Endothelial cell of umbilical vein (primary cell): ENCODE data around the gene LMF1. TPM values are rescaled to one million over a fixed set of nuclear protein-coding genes. Genes with fewer than 3 reads are reported as not detected.

Experiments used
- BruUV-seq: library from RNA; stranded (reverse); fragments of 400-500 nt; replicated peaks from 2 replicates; lab custom pipeline; 2021; lab: Mats Ljungman, UMichigan
- CTCF ChIA-PET: fragments of 300-600, 350-600 bp; sonication (Branson Sonifier 250); formaldehyde crosslinking; loops from one replicate; lab custom pipeline; 2021; ENCODE audit warnings: antibody characterized with exemption, inconsistent platforms; lab: Charles Lee
- POLR2A ChIA-PET: fragments of 300-600, 350-600 bp; sonication (Branson Sonifier 250); formaldehyde crosslinking; loops from one replicate; lab custom pipeline; 2021; ENCODE audit warnings: antibody characterized with exemption, inconsistent platforms; lab: Charles Lee
- DNase-seq: peaks from one replicate; pipeline ENCODE4 v3.0.0-alpha.2; 2011; ENCODE audit warnings: low read depth, low spot score
- FAIRE-seq: peaks from 2 replicates; lab custom pipeline; 2011; peaks lifted over from hg19 to GRCh38; lab: Jason Lieb, UNC
- H2AFZ ChIP-seq: 2 replicates; pipeline ENCODE4 v1.6.0; 2012; ENCODE audit warnings: low read depth, low read length, control low read depth, inconsistent platforms
- H3K27ac ChIP-seq: 2 replicates; pipeline ENCODE4 v1.5.1; 2011; ENCODE audit warnings: low read depth, mild to moderate bottlenecking, control low read depth, low read length, moderate library complexity; ENCODE audit not compliant: insufficient read depth
- H3K27me3 ChIP-seq, 2 experiments: 2 replicates each; pipeline versions ENCODE4 v1.6.0 to v1.6.1; 2011; ENCODE audit warnings: low read length in 2 of 2, mixed read lengths in 1 of 2; ENCODE audit not compliant: control insufficient read depth in 2 of 2, insufficient read depth in 2 of 2
- H3K36me3 ChIP-seq, 2 experiments: 2 replicates in 1 of 2; 3 replicates in 1 of 2; pipeline ENCODE4 v1.5.1; 2011; ENCODE audit warnings: low read length in 2 of 2, mild to moderate bottlenecking in 1 of 2, moderate library complexity in 1 of 2; ENCODE audit not compliant: control insufficient read depth in 2 of 2, insufficient read depth in 2 of 2; ENCODE audit errors: extremely low read depth in 1 of 2
- H3K4me1 ChIP-seq: 3 replicates; pipeline ENCODE4 v1.5.1; 2011; ENCODE audit warnings: mild to moderate bottlenecking, low read length; ENCODE audit not compliant: control insufficient read depth, insufficient read depth; ENCODE audit errors: extremely low read depth
- H3K4me2 ChIP-seq: 2 replicates; pipeline ENCODE4 v1.6.1; 2011; ENCODE audit warnings: low read length, control low read depth, mixed read lengths; ENCODE audit not compliant: insufficient read depth
- H3K4me3 ChIP-seq, 3 experiments: fragments of 200-600 bp in 1 of 3; sonication (generic), shearing (Covaris generic) in 1 of 3; replicated peaks in 1 of 3; 2 replicates each; pipeline ENCODE4 v1.5.1; 2011 to 2016; ENCODE audit warnings: control low read depth in 3 of 3, low read length in 3 of 3, mild to moderate bottlenecking in 2 of 3, inconsistent platforms in 1 of 3, low read depth in 1 of 3, moderate library complexity in 1 of 3; ENCODE audit not compliant: insufficient read depth in 1 of 3
- H3K79me2 ChIP-seq: 2 replicates; pipeline ENCODE4 v1.6.0; 2012; ENCODE audit warnings: low read length, inconsistent platforms; ENCODE audit not compliant: control insufficient read depth, insufficient read depth
- H3K9ac ChIP-seq: replicated peaks from 2 replicates; pipeline ENCODE3; 2011; ENCODE audit warnings: low read length, control low read depth; ENCODE audit not compliant: insufficient read depth; ENCODE audit errors: extremely low read depth
- H3K9me1 ChIP-seq: replicated peaks from 3 replicates; pipeline ENCODE4 v1.6.0; 2011; ENCODE audit warnings: mild to moderate bottlenecking, low read length; ENCODE audit not compliant: control insufficient read depth, insufficient read depth; ENCODE audit errors: extremely low read depth
- H3K9me3 ChIP-seq: replicated peaks from 2 replicates; pipeline ENCODE4 v1.5.1; 2012; ENCODE audit warnings: low read length, inconsistent platforms; ENCODE audit not compliant: control insufficient read depth, insufficient read depth
- H4K20me1 ChIP-seq: replicated peaks from 2 replicates; pipeline ENCODE3; 2011; ENCODE audit warnings: mild to moderate bottlenecking, low read length; ENCODE audit not compliant: control insufficient read depth, insufficient read depth; ENCODE audit errors: extremely low read depth
- EZH2 ChIP-seq: IDR thresholded peaks from 2 replicates; pipeline ENCODE4 v1.6.1; 2012; ENCODE audit warnings: borderline replicate concordance, low read depth, mild to moderate bottlenecking, moderate library complexity, low read length, inconsistent platforms; ENCODE audit not compliant: severe bottlenecking
- FOS ChIP-seq: IDR thresholded peaks from 2 replicates; pipeline ENCODE4 v1.6.1; 2011; ENCODE audit warnings: mild to moderate bottlenecking, low read length, moderate library complexity, borderline replicate concordance; ENCODE audit not compliant: insufficient read depth
- GATA2 ChIP-seq: IDR thresholded peaks from 2 replicates; pipeline ENCODE4 v1.7.0; 2011; ENCODE audit warnings: low read depth, mild to moderate bottlenecking, moderate library complexity, mixed read lengths, low read length; ENCODE audit not compliant: insufficient read length, insufficient read depth
- JUN ChIP-seq: IDR thresholded peaks from 2 replicates; pipeline ENCODE4 v1.6.1; 2011; ENCODE audit warnings: borderline replicate concordance, low read depth; ENCODE audit not compliant: insufficient read length, insufficient read depth
- MYC ChIP-seq: IDR thresholded peaks from one replicate; pipeline ENCODE4 v1.6.1; 2011; ENCODE audit warnings: mild to moderate bottlenecking, low read depth, low read length
- POLR2A ChIP-seq: IDR thresholded peaks from 2 replicates; pipeline ENCODE4 v1.6.1; 2012; ENCODE audit warnings: low read depth, mild to moderate bottlenecking, control low read depth, low read length
- POLR2AphosphoS5 ChIP-seq: IDR thresholded peaks from 2 replicates; pipeline ENCODE4 v1.6.1; 2012; ENCODE audit warnings: low read depth, mild to moderate bottlenecking, control low read depth, low read length, moderate library complexity; ENCODE audit not compliant: insufficient read depth
- dilution Hi-C: fragments of 300-500 bp; cut with MboI; formaldehyde crosslinking; loops from one replicate; pipeline ENCODE4 v1.15.0; 2019; ENCODE audit warnings: low sequenced_read_pairs; ENCODE audit not compliant: extremely low pct_ligation_motif_present
- intact Hi-C: fragments of 100-400 bp; cut with micrococcal nuclease; formaldehyde crosslinking; loops from one replicate; pipeline ENCODE4 v1.10.0; 2022
- polyA plus RNA-seq, 4 experiments: library from polyadenylated mRNA; depleted of rRNA in 3 of 4; stranded (reverse) in 3 of 4; unstranded in 1 of 4; fragments of >200 nt; gene quantifications; 2 replicates each; pipeline versions ENCODE4 v1.2.1 to v1.2.3, GENCODE V29; 2011 to 2012; ENCODE audit warnings: missing spikeins in 1 of 4
- total RNA-seq: library from RNA; stranded (reverse); gene quantifications from 2 replicates; pipeline ENCODE4 v1.2.3, GENCODE V29; 2021
- TF ChIP-seq, protein P1 (sequence below), 2 donors: IDR thresholded peaks; 1 replicate in 1 of 2; 2 replicates in 1 of 2; pipeline ENCODE4 v1.5.1; 2011; ENCODE audit warnings: low read length in 2 of 2, mild to moderate bottlenecking in 2 of 2, moderate library complexity in 2 of 2, control low read depth in 1 of 2, inconsistent platforms in 1 of 2, low read depth in 1 of 2; ENCODE audit not compliant: insufficient read depth in 1 of 2; ENCODE audit errors: extremely low read depth in 1 of 2
- TF ChIP-seq, protein P2 (sequence below): IDR thresholded peaks from 2 replicates; pipeline ENCODE4 v1.6.1; 2011; ENCODE audit not compliant: insufficient read depth, insufficient read length

Gene LMF1
- total and polyA plus RNA-seq, 2 donors (not counting 3 experiments of a cell fraction or from before 2014, with no cell fraction given): 17.8 TPM

DNA sequence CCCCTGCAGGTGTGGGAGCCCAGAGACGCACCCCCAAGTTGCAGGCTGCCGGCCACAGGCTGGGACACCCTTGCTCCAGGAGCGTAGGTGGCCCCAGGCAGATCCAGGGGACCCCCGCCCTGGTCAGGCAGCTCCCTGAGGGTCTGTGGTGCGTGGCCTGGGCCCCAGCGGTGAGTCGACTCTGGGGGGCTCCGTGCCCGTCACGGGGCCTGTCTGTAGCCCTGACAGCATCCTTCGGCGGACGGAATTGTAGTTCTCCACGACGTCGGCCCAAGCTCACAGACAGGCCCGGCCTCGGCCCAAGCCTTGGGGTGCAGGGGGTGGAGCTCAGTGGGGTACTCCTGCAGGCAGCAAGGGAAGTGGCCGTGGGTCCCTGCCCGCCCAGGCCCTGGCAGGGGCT lies 82.9 kb downstream of the LMF1 start:
- no peak overlapping the region for H3K4me2 ChIP-seq
- no peak overlapping the region for H3K9ac ChIP-seq
- TF ChIP-seq, protein P1, sequence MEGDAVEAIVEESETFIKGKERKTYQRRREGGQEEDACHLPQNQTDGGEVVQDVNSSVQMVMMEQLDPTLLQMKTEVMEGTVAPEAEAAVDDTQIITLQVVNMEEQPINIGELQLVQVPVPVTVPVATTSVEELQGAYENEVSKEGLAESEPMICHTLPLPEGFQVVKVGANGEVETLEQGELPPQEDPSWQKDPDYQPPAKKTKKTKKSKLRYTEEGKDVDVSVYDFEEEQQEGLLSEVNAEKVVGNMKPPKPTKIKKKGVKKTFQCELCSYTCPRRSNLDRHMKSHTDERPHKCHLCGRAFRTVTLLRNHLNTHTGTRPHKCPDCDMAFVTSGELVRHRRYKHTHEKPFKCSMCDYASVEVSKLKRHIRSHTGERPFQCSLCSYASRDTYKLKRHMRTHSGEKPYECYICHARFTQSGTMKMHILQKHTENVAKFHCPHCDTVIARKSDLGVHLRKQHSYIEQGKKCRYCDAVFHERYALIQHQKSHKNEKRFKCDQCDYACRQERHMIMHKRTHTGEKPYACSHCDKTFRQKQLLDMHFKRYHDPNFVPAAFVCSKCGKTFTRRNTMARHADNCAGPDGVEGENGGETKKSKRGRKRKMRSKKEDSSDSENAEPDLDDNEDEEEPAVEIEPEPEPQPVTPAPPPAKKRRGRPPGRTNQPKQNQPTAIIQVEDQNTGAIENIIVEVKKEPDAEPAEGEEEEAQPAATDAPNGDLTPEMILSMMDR (IDR thresholded peaks at IDR 0.05; ENCODE audit: extremely low read depth in 1 of 2, insufficient read depth in 1 of 2, low read depth in 1 of 2, low read length in 2 of 2): no peak
- TF ChIP-seq EZH2 (no peak), POLR2A (no peak)
- DNase-seq (no peak), FAIRE-seq (no peak)
- no peaks in the 10 kb centered on the region for H3K36me3 ChIP-seq
- no peak overlapping the region for H2AFZ ChIP-seq
- no peaks in the 10 kb centered on the region for H3K79me2 ChIP-seq
- no TSS peak for BruUV-seq
- intact Hi-C loops: no loop called here
- H3K27me3 ChIP-seq: no peaks in the 10 kb centered on the region
- no peaks in the 10 kb centered on the region for H4K20me1 ChIP-seq
- dilution Hi-C loops: no loop called here
- ChIA-PET POLR2A (no interaction called here), CTCF (interaction anchor here (1.2 kb wide), 1 partner anchor 169 kb away, joined by 3 read pairs; no protein-coding TSS in a partner anchor)
- no peak overlapping the region for H3K4me3 ChIP-seq
- H3K9me3 ChIP-seq: no peaks in the 10 kb centered on the region
- no peaks in the 10 kb centered on the region for H3K4me1 ChIP-seq
- H3K9me1 ChIP-seq: no peaks in the 10 kb centered on the region
- H3K27ac ChIP-seq: no peak overlapping the region

- dilution Hi-C loops (no loop called here), intact Hi-C loops (no loop called here)
- H2AFZ ChIP-seq: no peak overlapping the region
- no peaks in the 10 kb centered on the region for H4K20me1 ChIP-seq
- FAIRE-seq: no peak
- H3K4me2 ChIP-seq: no peak overlapping the region
- CTCF ChIA-PET: interaction anchor here (1.2 kb wide), 1 partner anchor 170 kb away, joined by 3 read pairs; no protein-coding TSS in a partner anchor
- H3K9ac ChIP-seq: no peak overlapping the region
- H3K9me1 ChIP-seq: no peaks in the 10 kb centered on the region
- H3K9me3 ChIP-seq: no peaks in the 10 kb centered on the region
- H3K79me2 ChIP-seq: no peaks in the 10 kb centered on the region
- H3K4me3 ChIP-seq: no peak overlapping the region
- H3K4me1 ChIP-seq: no peaks in the 10 kb centered on the region
- no TSS peak for BruUV-seq
- TF ChIP-seq POLR2AphosphoS5: no peak
- TF ChIP-seq, protein P1 (IDR thresholded peaks at IDR 0.05; ENCODE audit: extremely low read depth in 1 of 2, insufficient read depth in 1 of 2, low read depth in 1 of 2, low read length in 2 of 2): no peak
- TF ChIP-seq POLR2A: no peak
- no peak for TF ChIP-seq MYC
- no peak for TF ChIP-seq FOS
- no peak for TF ChIP-seq JUN
- TF ChIP-seq, protein P2, sequence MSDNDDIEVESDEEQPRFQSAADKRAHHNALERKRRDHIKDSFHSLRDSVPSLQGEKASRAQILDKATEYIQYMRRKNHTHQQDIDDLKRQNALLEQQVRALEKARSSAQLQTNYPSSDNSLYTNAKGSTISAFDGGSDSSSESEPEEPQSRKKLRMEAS: no peak
- TF ChIP-seq EZH2: no peak
- no peak for TF ChIP-seq GATA2
- no peak overlapping the region for H3K27ac ChIP-seq
- peak; percentile 9 for DNase-seq
- POLR2A ChIA-PET: no interaction called here
- no peaks in the 10 kb centered on the region for H3K36me3 ChIP-seq
- no peaks in the 10 kb centered on the region for H3K27me3 ChIP-seq
These were observed 83.7 kb downstream of the LMF1 start for GRCh38 chr16:886802-887731.
